Measurements from ENCODE around the gene ITK.
A peak's percentile ranks its signal among the peaks of the same experiment; 100 is the strongest.

DNA sequence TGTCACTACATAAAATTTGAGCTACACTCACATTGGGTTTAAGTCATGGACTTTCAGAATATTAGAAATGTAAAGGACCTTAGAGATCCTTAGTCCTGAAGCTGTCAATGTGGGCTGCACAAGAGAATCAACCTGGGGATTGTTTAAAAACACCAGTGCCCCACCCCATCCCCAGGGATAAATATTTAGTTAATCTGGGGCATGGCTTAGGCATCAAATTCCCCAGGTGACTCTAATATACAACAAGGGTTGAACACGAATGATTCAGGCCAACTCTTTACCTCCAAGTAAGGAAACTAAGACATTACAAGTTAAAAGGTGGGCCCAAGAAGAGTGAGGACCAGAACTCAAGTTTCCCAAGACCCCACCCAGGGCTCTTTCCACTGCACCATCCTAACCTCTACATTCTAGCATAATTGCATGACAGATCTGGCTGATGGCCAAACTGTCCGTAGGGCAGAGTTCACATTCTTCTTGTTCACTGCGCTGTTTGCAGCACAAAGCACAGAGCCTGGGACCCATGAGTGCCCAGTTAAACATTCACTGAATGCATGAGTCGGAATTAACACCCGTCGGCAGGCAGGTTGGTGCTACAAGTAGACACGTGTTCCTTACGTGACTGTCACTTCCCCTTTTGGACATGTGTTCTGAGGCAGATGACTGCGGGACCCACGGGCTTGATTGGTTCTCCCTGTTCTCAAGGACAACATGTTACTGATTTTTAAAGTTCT is 110.5 kb downstream of the ITK start:
- no peak for TF ChIP-seq TAF1 (IDR thresholded peaks at IDR 0.05; ENCODE audit: low read depth, low read length)
- TF ChIP-seq POLR2A (IDR thresholded peaks at IDR 0.05; ENCODE audit: low read depth, low read length): no peak
- no peak for TF ChIP-seq POLR2AphosphoS5 (IDR thresholded peaks at IDR 0.05; ENCODE audit: low read depth, low read length)
- peak; percentile 95 for TF ChIP-seq SPI1 (IDR thresholded peaks at IDR 0.05; ENCODE audit: low read depth, low read length)
